ENCODE results near the gene TTC9. TPM values are rescaled to one million over a fixed set of nuclear protein-coding genes. Genes with fewer than 3 reads are reported as not detected.

The TTC9 gene
- total RNA-seq, 1 experiment from 2014 or later: 0.49 TPM

GRCh38 chr14:70653662-70654061 is 11.9 kb downstream of the TTC9 start:
- TF ChIP-seq SIN3A (IDR thresholded peaks at IDR 0.05; ENCODE audit: borderline replicate concordance, insufficient read depth, low read depth, low read length) (no peak), CTCF (IDR thresholded peaks at IDR 0.05) (no peak), POLR2AphosphoS5 (IDR thresholded peaks at IDR 0.05; ENCODE audit: low read depth, low read length) (no peak), TCF7L2 (IDR thresholded peaks at IDR 0.05; ENCODE audit: low read depth, low read length) (no peak), REST (IDR thresholded peaks at IDR 0.05; ENCODE audit: insufficient read depth in 1 of 2, low read depth in 2 of 2, low read length in 1 of 2) (no peak)
- Histone ChIP-seq H3K4me1 (ENCODE audit: control insufficient read depth, insufficient read depth, low read length) (no peaks in the 10 kb centered on the region), H3K27ac (ENCODE audit: low read length) (no peak overlapping the region), H3K9me3 (ENCODE audit: control insufficient read depth, insufficient read depth, low read depth, low read length) (no peaks in the 10 kb centered on the region), H3K36me3 (ENCODE audit: control insufficient read depth, insufficient read depth, low read length) (no peaks in the 10 kb centered on the region), H3K4me3 (ENCODE audit: low read depth in 2 of 2, low read length in 2 of 2) (no peak overlapping the region), H3K27me3 (ENCODE audit: control insufficient read depth, insufficient read depth, low read length) (peaks cover 2% of the 10 kb centered on the region; the same call in 1 of the 2 replicates)
- no peak for ATAC-seq
- CTCF ChIA-PET: no interaction called here
- intact Hi-C loops (cut with micrococcal nuclease; ENCODE audit: unreplicated experiment) (no loop called here), in situ Hi-C loops (cut with HindIII; ENCODE audit: low pct_unique_long_range_greater_than_20kb, low sequenced_read_pairs) (no loop called here)
- no TSS peak for BruUV-seq (replicated peaks)
- DNase-seq (ENCODE audit: low read depth, low spot score): no peak
- POLR2A ChIA-PET: no interaction called here

GRCh38 chr14:70654632-70655031 is 12.9 kb downstream of the TTC9 start:
- no peaks in the 10 kb centered on the region for H3K9me3 ChIP-seq (ENCODE audit: control insufficient read depth, insufficient read depth, low read depth, low read length)
- TF ChIP-seq POLR2AphosphoS5 (IDR thresholded peaks at IDR 0.05; ENCODE audit: low read depth, low read length) (no peak), TCF7L2 (IDR thresholded peaks at IDR 0.05; ENCODE audit: low read depth, low read length) (no peak), REST (IDR thresholded peaks at IDR 0.05; ENCODE audit: insufficient read depth in 1 of 2, low read depth in 2 of 2, low read length in 1 of 2) (no peak)
- in situ Hi-C loops (cut with HindIII; ENCODE audit: low pct_unique_long_range_greater_than_20kb, low sequenced_read_pairs) (no loop called here), intact Hi-C loops (cut with micrococcal nuclease; ENCODE audit: unreplicated experiment) (no loop called here)
- BruUV-seq (replicated peaks): no TSS peak
- H3K27ac ChIP-seq (ENCODE audit: low read length): no peak overlapping the region
- CTCF ChIA-PET: interaction anchor here (0.6 kb wide), 1 partner anchor 18 kb away, joined by 13 read pairs; no protein-coding TSS in a partner anchor
- POLR2A ChIA-PET: no interaction called here
- DNase-seq (ENCODE audit: low read depth, low spot score) (no peak), ATAC-seq (no peak)
- H3K4me1 ChIP-seq (ENCODE audit: control insufficient read depth, insufficient read depth, low read length): no peaks in the 10 kb centered on the region
- no peaks in the 10 kb centered on the region; the same call in 1 of the 2 replicates for H3K27me3 ChIP-seq (ENCODE audit: control insufficient read depth, insufficient read depth, low read length)
- H3K36me3 ChIP-seq (ENCODE audit: control insufficient read depth, insufficient read depth, low read length): no peaks in the 10 kb centered on the region
- H3K4me3 ChIP-seq (ENCODE audit: low read depth in 2 of 2, low read length in 2 of 2): no peak overlapping the region

All from Panc1 (cell line).